H1 (cell line): ENCODE data around the gene LKAAEAR1. TPM values are rescaled to one million over a fixed set of nuclear protein-coding genes. Genes with fewer than 3 reads are reported as not detected.
A peak's percentile ranks its signal among the peaks of the same experiment; 100 is the strongest.

Source experiments
- CTCF ChIA-PET: fragments of 300-600 bp; sonication (Branson Sonifier 250); formaldehyde crosslinking; loops from one replicate; lab custom pipeline; 2021; ENCODE audit not compliant: partially characterized antibody; lab: Charles Lee
- POLR2A ChIA-PET: fragments of 300-600 bp; sonication (Branson Sonifier 250); formaldehyde crosslinking; loops from one replicate; lab custom pipeline; 2021; ENCODE audit warnings: inconsistent platforms; ENCODE audit not compliant: partially characterized antibody; lab: Charles Lee
- DNase-seq, 2 experiments: peaks; one replicate each; pipeline versions ENCODE4 v3.0.0 to v3.0.0-alpha.2; 2010 to 2022; ENCODE audit warnings: low spot score in 2 of 2, low read depth in 1 of 2, mixed read lengths in 1 of 2
- FAIRE-seq: peaks from 2 replicates; lab custom pipeline; 2011; peaks lifted over from hg19 to GRCh38; lab: Jason Lieb, UNC
- H2AFZ ChIP-seq: 2 replicates; pipeline ENCODE4 v1.8.1; 2012; ENCODE audit warnings: low read length, inconsistent platforms
- H2AK5ac ChIP-seq: 2 replicates; pipeline ENCODE4 v1.6.1; 2013; ENCODE audit warnings: low read depth, low read length
- H2BK120ac ChIP-seq: replicated peaks from 2 replicates; pipeline ENCODE3; 2013; ENCODE audit warnings: low read depth, low read length, inconsistent platforms
- H2BK12ac ChIP-seq: 2 replicates; pipeline ENCODE4 v1.6.1; 2013; ENCODE audit warnings: low read depth, low read length
- H2BK15ac ChIP-seq: 2 replicates; pipeline ENCODE4 v1.6.1; 2013; ENCODE audit warnings: low read length
- H2BK20ac ChIP-seq: 2 replicates; pipeline ENCODE4 v1.6.1; 2013; ENCODE audit warnings: low read length
- H2BK5ac ChIP-seq: 2 replicates; pipeline ENCODE4 v1.6.1; 2013; ENCODE audit warnings: low read depth, low read length
- H3K14ac ChIP-seq: 2 replicates; pipeline ENCODE4 v1.6.1; 2013; ENCODE audit warnings: inconsistent platforms; ENCODE audit not compliant: insufficient read length
- H3K18ac ChIP-seq: 2 replicates; pipeline ENCODE4 v1.6.1; 2013; ENCODE audit warnings: low read length; ENCODE audit errors: extremely low read depth
- H3K23ac ChIP-seq: 2 replicates; pipeline ENCODE4 v1.6.1; 2013; ENCODE audit warnings: inconsistent platforms; ENCODE audit not compliant: insufficient read length
- H3K23me2 ChIP-seq: 2 replicates; pipeline ENCODE4 v1.6.1; 2013; ENCODE audit warnings: low read depth, low read length
- H3K27ac ChIP-seq: 2 replicates; pipeline ENCODE4 v1.6.1; 2011; ENCODE audit warnings: low read depth, low read length, inconsistent platforms
- H3K27me3 ChIP-seq, 4 experiments: replicated peaks in 1 of 4; 1 replicate in 1 of 4; 2 replicates in 3 of 4; pipeline versions ENCODE4 v1.6.1 to v1.8.1; 2011 to 2013; ENCODE audit warnings: low read length in 3 of 4, mild to moderate bottlenecking in 3 of 4, inconsistent platforms in 2 of 4, mixed read lengths in 2 of 4, moderate library complexity in 1 of 4; ENCODE audit not compliant: control insufficient read depth in 3 of 4, insufficient read depth in 3 of 4; ENCODE audit errors: extremely low read depth in 1 of 4
- H3K36me3 ChIP-seq, 4 experiments: 2 replicates each; pipeline versions ENCODE4 v1.6.1 to v1.8.1; 2011 to 2013; ENCODE audit warnings: mild to moderate bottlenecking in 4 of 4, low read length in 3 of 4, moderate library complexity in 2 of 4, control low read depth in 1 of 4, inconsistent platforms in 1 of 4; ENCODE audit not compliant: insufficient read depth in 4 of 4, control insufficient read depth in 2 of 4
- H3K4ac ChIP-seq: replicated peaks from 2 replicates; pipeline ENCODE3; 2013; ENCODE audit warnings: low read length, low read depth, mixed read lengths, inconsistent platforms; ENCODE audit not compliant: insufficient read length
- H3K4me1 ChIP-seq, 4 experiments: replicated peaks in 1 of 4; 1 replicate in 1 of 4; 2 replicates in 3 of 4; pipeline versions ENCODE4 v1.6.1 to v1.8.1; 2011 to 2013; ENCODE audit warnings: low read length in 3 of 4, inconsistent platforms in 2 of 4, mixed read lengths in 1 of 4; ENCODE audit not compliant: insufficient read depth in 4 of 4, control insufficient read depth in 3 of 4
- H3K4me2 ChIP-seq, 2 experiments: 2 replicates each; pipeline versions ENCODE4 v1.6.1 to v1.8.1; 2011 to 2013; ENCODE audit warnings: low read depth in 2 of 2, low read length in 2 of 2, control low read depth in 1 of 2, inconsistent platforms in 1 of 2, mild to moderate bottlenecking in 1 of 2; ENCODE audit not compliant: insufficient read depth in 1 of 2
- H3K4me3 ChIP-seq, 4 experiments: fragments of 200-600, 300-600 bp in 1 of 4; sonication (generic), shearing (Covaris generic), sonication (Bioruptor Twin) in 1 of 4; 2 replicates each; pipeline versions ENCODE4 v1.5.1 to v1.8.1; 2011 to 2016; ENCODE audit warnings: low read length in 4 of 4, low read depth in 3 of 4, control low read depth in 2 of 4, inconsistent platforms in 2 of 4, mild to moderate bottlenecking in 2 of 4, mixed read lengths in 1 of 4, moderate library complexity in 1 of 4; ENCODE audit not compliant: insufficient read depth in 2 of 4; ENCODE audit errors: extremely low read depth in 1 of 4
- H3K56ac ChIP-seq: replicated peaks from 2 replicates; pipeline ENCODE3; 2013; ENCODE audit warnings: low read depth, mild to moderate bottlenecking, mixed read lengths, low read length, inconsistent platforms; ENCODE audit not compliant: insufficient read length
- H3K79me1 ChIP-seq: 2 replicates; pipeline ENCODE4 v1.6.1; 2013; ENCODE audit warnings: low read depth, low read length, control low read depth
- H3K79me2 ChIP-seq, 2 experiments: 2 replicates each; pipeline versions ENCODE4 v1.6.1 to v1.8.1; 2012 to 2013; ENCODE audit warnings: low read length in 2 of 2, mild to moderate bottlenecking in 2 of 2, inconsistent platforms in 1 of 2; ENCODE audit not compliant: insufficient read depth in 2 of 2, control insufficient read depth in 1 of 2
- H3K9ac ChIP-seq, 4 experiments: replicated peaks in 1 of 4; 1 replicate in 1 of 4; 2 replicates in 3 of 4; pipeline versions ENCODE4 v1.6.1 to v1.8.1; 2011 to 2013; ENCODE audit warnings: low read depth in 3 of 4, low read length in 3 of 4, control low read depth in 2 of 4, mild to moderate bottlenecking in 2 of 4, moderate library complexity in 2 of 4, inconsistent platforms in 1 of 4; ENCODE audit errors: extremely low read depth in 1 of 4
- H3K9me3 ChIP-seq, 2 experiments: 2 replicates each; pipeline versions ENCODE4 v1.6.1 to v1.8.1; 2012 to 2013; ENCODE audit warnings: mild to moderate bottlenecking in 2 of 2, moderate library complexity in 2 of 2, control low read depth in 1 of 2, inconsistent platforms in 1 of 2, low read depth in 1 of 2, low read length in 1 of 2, mixed read lengths in 1 of 2; ENCODE audit not compliant: insufficient read depth in 2 of 2
- H4K20me1 ChIP-seq, 2 experiments: replicated peaks in 1 of 2; 2 replicates each; pipeline versions ENCODE3 to v1.8.1; 2011 to 2013; ENCODE audit warnings: inconsistent platforms in 2 of 2, low read length in 2 of 2, mild to moderate bottlenecking in 1 of 2; ENCODE audit not compliant: insufficient read depth in 2 of 2, control insufficient read depth in 1 of 2
- H4K5ac ChIP-seq: 2 replicates; pipeline ENCODE4 v1.6.1; 2013; ENCODE audit warnings: low read length, low read depth, mixed read lengths, inconsistent platforms; ENCODE audit not compliant: insufficient read length
- H4K8ac ChIP-seq: 2 replicates; pipeline ENCODE4 v1.8.0; 2013; ENCODE audit warnings: mild to moderate bottlenecking, moderate library complexity, low read length, inconsistent platforms; ENCODE audit not compliant: insufficient read depth; ENCODE audit errors: extremely low read depth
- H4K91ac ChIP-seq: replicated peaks from 2 replicates; pipeline ENCODE3; 2013; ENCODE audit warnings: low read length, mixed read lengths, inconsistent platforms; ENCODE audit not compliant: insufficient read length
- EZH2 ChIP-seq: fragments of 200-600 bp; sonication (generic); IDR thresholded peaks from 2 replicates; pipeline ENCODE4 v1.7.1; 2012; ENCODE audit warnings: low read depth, mild to moderate bottlenecking, moderate library complexity, low read length, inconsistent platforms; ENCODE audit not compliant: severe bottlenecking
- KDM1A ChIP-seq: fragments of 200-600, 300-600 bp; sonication (generic); IDR thresholded peaks from 2 replicates; pipeline ENCODE4 v1.7.1; 2016; ENCODE audit warnings: mild to moderate bottlenecking, low read length, borderline replicate concordance
- whole genome bisulfite sequencing, 2 experiments: shearing (Covaris generic) in 1 of 2; methylation state at CpG; one replicate each; pipeline versions ENCODE4 v1.1.6 to v1.1.7; 2013 to 2015; ENCODE audit warnings: low lambda C conversion rate in 2 of 2, mixed read lengths in 2 of 2, inconsistent platforms in 1 of 2, low coverage in 1 of 2, missing lambda C conversion rate in 1 of 2; ENCODE audit not compliant: insufficient replicate concordance in 2 of 2, insufficient coverage in 1 of 2, insufficient read length in 1 of 2; ENCODE audit errors: extremely low coverage in 1 of 2, missing lambda C conversion rate in 1 of 2; 5-methylcytosine and 5-hydroxymethylcytosine counted together
- polyA plus RNA-seq, 7 experiments: library from polyadenylated mRNA; depleted of rRNA in 3 of 7; stranded (reverse) in 5 of 7; unstranded in 2 of 7; fragments of >200 nt in 5 of 7; fragments of 200-250 nt in 2 of 7; gene quantifications; 1 replicate in 5 of 7; 2 replicates in 1 of 7; 4 replicates in 1 of 7; pipeline versions ENCODE4 v1.2.1 to v1.2.3, GENCODE V29; 2011 to 2013; ENCODE audit warnings: missing spikeins in 2 of 7, mixed read lengths in 2 of 7
- total RNA-seq: library from RNA; stranded (reverse); fragmentation: NEBNext Ultra II Directional; extraction: Animal tissue kit (Norgen Biotek cat#: 25700); gene quantifications from 2 replicates; pipeline ENCODE4 v1.2.1, GENCODE V29; 2021

LKAAEAR1 gene
- total and polyA plus RNA-seq, 2 of the 8 experiments (the other 6 are each of a cell fraction or from before 2014, with no cell fraction given) = 0.41 to 0.53 TPM

DNA sequence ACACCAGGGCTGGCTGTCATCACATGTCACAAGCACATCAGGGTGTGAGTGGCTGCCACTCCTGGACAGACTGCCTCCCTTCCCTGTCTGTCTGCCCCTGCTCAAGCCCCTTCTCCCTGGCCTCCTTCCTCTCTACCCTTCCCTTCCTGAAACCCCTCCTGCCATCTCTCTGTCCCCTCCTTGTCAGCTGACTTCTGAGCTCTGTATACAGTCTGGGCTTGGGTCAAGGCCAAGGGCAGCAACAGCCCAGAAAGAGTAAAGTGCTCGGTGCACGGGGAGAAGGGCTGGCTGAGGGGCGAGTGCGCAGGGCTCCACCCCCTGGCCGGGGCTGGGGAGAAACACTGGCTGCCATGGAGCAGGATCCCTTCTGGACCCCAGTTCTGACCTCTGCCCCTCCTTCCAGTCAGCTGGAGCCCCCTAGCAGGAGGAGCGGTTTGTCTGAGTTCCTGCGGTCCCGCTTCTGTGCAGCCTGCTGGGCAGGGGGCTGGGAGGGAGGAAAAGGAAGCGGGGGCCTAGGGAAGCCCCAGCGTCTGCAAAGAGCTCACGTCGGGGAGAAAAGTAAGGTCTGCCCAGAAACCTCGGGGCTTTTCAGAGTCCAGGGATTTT, 2.0 kb downstream of the LKAAEAR1 start:
- H2BK20ac ChIP-seq = no peak overlapping the region
- peaks cover 0 to 38% (median 20%) of the 10 kb centered on the region in 4 experiments; a peak in 6 of 7 replicates for H3K4me1 ChIP-seq
- no peak for FAIRE-seq
- H3K4me3 ChIP-seq = no peak overlapping the region; a peak in 1 of 8 replicates
- no peak overlapping the region for H4K5ac ChIP-seq
- no peak overlapping the region for H3K18ac ChIP-seq
- H3K14ac ChIP-seq = no peak overlapping the region
- H3K23ac ChIP-seq = no peak overlapping the region
- H3K27ac ChIP-seq = no peak overlapping the region
- 30% methylated on average over 13 of the region's 13 CpGs; no CpG with 5 or more reads in 1 of the 2 experiments for WGBS, 2 experiments
- TF ChIP-seq EZH2 (peak; percentile 16), KDM1A (no peak)
- TF ChIP-seq, all 59 proteins: peak for 1
- Histone ChIP-seq H3K56ac (no peak overlapping the region), H3K4me2 (peak overlapping the region in 1 of 2 experiments; percentile 88; a peak in 3 of 4 replicates), H2BK15ac (no peak overlapping the region), H2AK5ac (no peak overlapping the region), H3K36me3 (no peaks in the 10 kb centered on the region), H2AFZ (no peak overlapping the region), H3K4ac (no peak overlapping the region), H3K79me1 (no peaks in the 10 kb centered on the region), H3K9me3 (no peaks in the 10 kb centered on the region), H4K8ac (no peak overlapping the region), H4K91ac (no peak overlapping the region), H3K79me2 (no peaks in the 10 kb centered on the region), H4K20me1 (no peaks in the 10 kb centered on the region), H3K27me3 (peaks cover 6 to 55% (median 42%) of the 10 kb centered on the region in 4 experiments), H3K23me2 (peaks cover 22% of the 10 kb centered on the region; the same call in 1 of the 2 replicates), H2BK120ac (no peak overlapping the region), H2BK12ac (peak overlapping the region; percentile 55; the same call in 1 of the 2 replicates), H2BK5ac (0 out of 2 replicates have a peak overlapping the region, but pooled peaks have one; percentile 18), H3K9ac (no peak overlapping the region)
- peak in 1 of 2 experiments; percentile 65 for DNase-seq
- ChIA-PET POLR2A (interaction anchor here (1.1 kb wide), 1 partner anchor 10 kb away, joined by 3 read pairs; no protein-coding TSS in a partner anchor), CTCF (interaction anchor here (1.0 to 13.0 kb wide), 10 partner anchors 9 to 56 kb away, joined by 3 to 144 read pairs (median 6); partner anchors contain the start of genes SOX18 and TCEA2)
